Esophagus muscularis mucosa (tissue), 4 donors: ENCODE measurements around the gene RPL21. TPM values are rescaled to one million over a fixed set of nuclear protein-coding genes. Genes with fewer than 3 reads are reported as not detected.
"Not testable (repeated sequence)": the region's sequence is repeated elsewhere in the genome, so short reads cannot be mapped to it uniquely, and the experiment has no call there.

Experiments
- DNase-seq: peaks from one replicate; pipeline ENCODE4 v3.0.0-alpha.2; 2017; ENCODE audit errors: extremely low spot score
- H3K27ac ChIP-seq, 4 donors: fragments of 200-600 bp; sonication (generic); replicated peaks in 1 of 4; 1 replicate in 3 of 4; 2 replicates in 1 of 4; pipeline ENCODE4 v1.5.1; 2016 to 2019; ENCODE audit warnings: mild to moderate bottlenecking in 1 of 4
- H3K27me3 ChIP-seq, 4 donors: fragments of 200-600 bp; sonication (generic); one replicate each; pipeline versions ENCODE4 v1.5.1 to v1.6.0; 2016 to 2019
- H3K36me3 ChIP-seq, 4 donors: fragments of 200-600 bp; sonication (generic); one replicate each; pipeline ENCODE4 v1.5.1; 2016 to 2019
- H3K4me1 ChIP-seq, 4 donors: fragments of 200-600 bp; sonication (generic); one replicate each; pipeline ENCODE4 v1.5.1; 2016 to 2019
- H3K4me3 ChIP-seq, 4 donors: fragments of 200-600 bp; sonication (generic); 1 replicate in 2 of 4; 2 replicates in 2 of 4; pipeline ENCODE4 v1.5.1; 2016 to 2019; ENCODE audit warnings: mild to moderate bottlenecking in 4 of 4, moderate library complexity in 1 of 4
- H3K9me3 ChIP-seq, 4 donors: fragments of 200-600 bp; sonication (generic); 1 replicate in 3 of 4; 2 replicates in 1 of 4; pipeline ENCODE4 v1.5.1; 2016 to 2019
- CTCF ChIP-seq, 3 experiments: fragments of 200-600 bp in 2 of 3; fragments of 450-650 bp in 1 of 3; sonication (generic) in 2 of 3; IDR thresholded peaks; one replicate each; pipeline ENCODE4 v1.5.1; 2017 to 2019; ENCODE audit warnings: antibody characterized with exemption in 3 of 3, mild to moderate bottlenecking in 2 of 3, moderate library complexity in 1 of 3
- EP300 ChIP-seq: sonication (generic); formaldehyde crosslinking; IDR thresholded peaks from one replicate; pipeline ENCODE4 v1.6.1; 2017; ENCODE audit warnings: antibody characterized with exemption
- POLR2A ChIP-seq: fragments of 450-650 bp; IDR thresholded peaks from one replicate; pipeline ENCODE4 v1.6.1; 2017; ENCODE audit warnings: antibody characterized with exemption, moderate library complexity, mild to moderate bottlenecking, low read depth
- POLR2AphosphoS5 ChIP-seq, 2 donors: sonication (generic); formaldehyde crosslinking; IDR thresholded peaks; one replicate each; pipeline ENCODE4 v1.6.1; 2017; ENCODE audit warnings: antibody characterized with exemption in 2 of 2
- WGBS: methylation state at CpG from one replicate; pipeline ENCODE4 v1.1.5; 2018; 5-methylcytosine and 5-hydroxymethylcytosine counted together
- intact Hi-C: fragments of 100-400 bp; cut with DNase I; formaldehyde crosslinking; loops from one replicate; pipeline ENCODE4 v1.15.1; 2023
- total RNA-seq, 4 donors: library from RNA; depleted of rRNA; stranded (reverse); fragments of >200 nt; gene quantifications; one replicate each; pipeline versions ENCODE4 v1.1.0 to v1.2.1, GENCODE V29; 2016

Gene RPL21
- total RNA-seq, 4 donors from 2014 or later = 432 to 1,374 (median 1,046) TPM

GRCh38 chr13:27290715-27291114, 39.4 kb downstream of the RPL21 start:
- 81% methylated on average over 2 of the region's 4 CpGs for WGBS
- H3K27ac ChIP-seq = no peak overlapping the region
- DNase-seq = no peak
- TF ChIP-seq CTCF (IDR thresholded peaks at IDR 0.05) (no peak), POLR2A (no peak), POLR2AphosphoS5 (IDR thresholded peaks at IDR 0.05) (no peak), EP300 (no peak)
- no peaks in the 10 kb centered on the region for H3K27me3 ChIP-seq
- H3K36me3 ChIP-seq = no peaks in the 10 kb centered on the region
- H3K4me3 ChIP-seq = no peak overlapping the region
- intact Hi-C loops = no loop called here
- no peaks in the 10 kb centered on the region for H3K9me3 ChIP-seq
- H3K4me1 ChIP-seq = no peaks in the 10 kb centered on the region

- H3K27me3 ChIP-seq, H3K36me3 ChIP-seq, H3K4me3 ChIP-seq, H3K4me1 ChIP-seq, intact Hi-C loops, H3K9me3 ChIP-seq, DNase-seq, H3K27ac ChIP-seq: not testable (repeated sequence)
- WGBS = 95% methylated on average over 8 of the region's 8 CpGs
Measured at GRCh38 chr13:27291967-27292366, 40.6 kb downstream of the RPL21 start.

DNA sequence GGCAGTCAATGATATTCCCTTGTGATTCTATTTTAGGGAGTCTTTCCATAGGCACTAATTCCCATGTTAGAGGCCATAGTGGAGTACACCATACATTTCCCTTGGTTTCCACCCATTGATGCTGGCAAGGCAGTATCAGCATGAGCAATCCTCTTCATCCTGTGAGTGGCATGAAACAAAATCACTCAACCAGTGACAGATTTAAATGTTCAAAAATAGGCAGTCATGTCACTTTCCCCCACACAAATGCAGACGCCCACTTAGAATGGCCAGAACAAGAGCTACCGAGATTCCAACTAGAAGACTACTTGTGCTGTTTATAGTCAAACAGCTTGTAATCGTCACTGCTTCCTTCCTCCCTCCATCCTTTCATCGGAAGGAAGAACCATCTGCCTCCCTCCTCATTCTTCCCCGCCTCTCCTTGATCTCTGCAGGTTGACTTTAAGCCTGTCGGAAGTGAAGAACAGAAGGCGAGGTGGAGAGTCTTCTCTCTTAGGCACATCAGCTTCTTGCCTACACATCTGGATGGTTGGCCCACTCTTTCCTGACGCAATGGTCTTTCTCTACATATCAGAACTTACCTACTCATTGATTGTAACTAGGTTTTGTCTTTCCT, 41.8 kb downstream of the RPL21 start:
- intact Hi-C loops = no loop called here
- Histone ChIP-seq H3K9me3 (no peaks in the 10 kb centered on the region), H3K36me3 (no peaks in the 10 kb centered on the region), H3K27me3 (no peaks in the 10 kb centered on the region), H3K27ac (no peak overlapping the region), H3K4me3 (no peak overlapping the region), H3K4me1 (no peaks in the 10 kb centered on the region)
- 54% methylated on average over 8 of the region's 8 CpGs for WGBS
- TF ChIP-seq CTCF (IDR thresholded peaks at IDR 0.05) (no peak), POLR2AphosphoS5 (IDR thresholded peaks at IDR 0.05) (no peak), POLR2A (no peak)
- DNase-seq = no peak

- intact Hi-C loops = no loop called here
- DNase-seq = no peak
- Histone ChIP-seq H3K4me1 (no peaks in the 10 kb centered on the region), H3K4me3 (no peak overlapping the region), H3K36me3 (no peaks in the 10 kb centered on the region), H3K27me3 (no peaks in the 10 kb centered on the region), H3K9me3 (no peaks in the 10 kb centered on the region), H3K27ac (no peak overlapping the region)
- WGBS = 56% methylated on average over 4 of the region's 4 CpGs
- no peak for TF ChIP-seq POLR2A
- TF ChIP-seq EP300 = no peak
- TF ChIP-seq CTCF (IDR thresholded peaks at IDR 0.05) = no peak
- no peak for TF ChIP-seq POLR2AphosphoS5 (IDR thresholded peaks at IDR 0.05)
Measured at GRCh38 chr13:27293873-27294515, 42.6 kb downstream of the RPL21 start.

DNA sequence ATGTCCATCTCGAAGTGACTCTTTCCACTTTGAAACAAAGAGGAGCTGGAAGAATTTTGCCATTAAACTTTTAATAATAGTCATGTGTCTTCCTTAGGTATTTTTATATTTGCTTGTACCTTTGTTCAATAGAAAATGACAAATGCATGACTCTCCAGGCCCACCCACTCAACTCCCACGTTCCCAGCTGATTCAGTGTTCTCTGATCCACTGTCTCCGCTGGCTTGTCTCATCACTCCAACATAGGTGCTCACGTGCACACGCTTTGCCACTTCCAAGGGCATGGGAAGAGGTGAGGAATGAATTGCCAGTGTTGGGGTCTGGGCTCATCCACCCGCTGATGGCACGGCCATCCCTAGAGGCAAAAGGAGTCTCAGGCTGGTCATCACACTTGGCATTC, 43.7 kb downstream of the RPL21 start:
- Histone ChIP-seq H3K27ac (no peak overlapping the region), H3K4me3 (no peak overlapping the region), H3K27me3 (no peaks in the 10 kb centered on the region), H3K36me3 (no peaks in the 10 kb centered on the region), H3K9me3 (no peaks in the 10 kb centered on the region), H3K4me1 (no peaks in the 10 kb centered on the region)
- no peak for TF ChIP-seq POLR2A
- TF ChIP-seq POLR2AphosphoS5 (IDR thresholded peaks at IDR 0.05) = no peak
- no peak for TF ChIP-seq EP300
- TF ChIP-seq CTCF (IDR thresholded peaks at IDR 0.05) = no peak
- intact Hi-C loops = loop anchor here (5.0 kb wide), 1 partner anchor 42 kb away; no protein-coding TSS in a partner anchor
- WGBS = 76% methylated on average over 7 of the region's 7 CpGs
- DNase-seq = no peak
